ENCODE results near the gene SLC36A2. TPM values are rescaled to one million over a fixed set of nuclear protein-coding genes. Genes with fewer than 3 reads are reported as not detected.
A peak's percentile ranks its signal among the peaks of the same experiment; 100 is the strongest.
"Not testable (repeated sequence)": the region's sequence is repeated elsewhere in the genome, so short reads cannot be mapped to it uniquely, and the experiment has no call there.

The SLC36A2 gene
- total RNA-seq, 1 experiment from 2014 or later, result not detected

- H3K4me1 ChIP-seq (ENCODE audit: control insufficient read depth, insufficient read depth, low read length); H3K27me3 ChIP-seq (ENCODE audit: control insufficient read depth, insufficient read depth, low read length); DNase-seq (ENCODE audit: low read depth, low spot score); H3K36me3 ChIP-seq (ENCODE audit: control insufficient read depth, insufficient read depth, low read length); in situ Hi-C loops (cut with HindIII; ENCODE audit: low pct_unique_long_range_greater_than_20kb, low sequenced_read_pairs); H3K4me3 ChIP-seq (ENCODE audit: low read depth in 2 of 2, low read length in 2 of 2); ATAC-seq; POLR2A ChIA-PET; H3K9me3 ChIP-seq (ENCODE audit: control insufficient read depth, insufficient read depth, low read depth, low read length); intact Hi-C loops (cut with micrococcal nuclease; ENCODE audit: unreplicated experiment); BruUV-seq (replicated peaks); H3K27ac ChIP-seq (ENCODE audit: low read length): not testable (repeated sequence)
- CTCF ChIA-PET, result interaction anchor here (0.6 kb wide), 1 partner anchor 267 kb away, joined by 3 read pairs; no protein-coding TSS in a partner anchor
Measured at GRCh38 chr5:151309266-151309665, 38.1 kb downstream of the SLC36A2 start.

GRCh38 chr5:151303666-151304065 is 43.7 kb downstream of the SLC36A2 start, which contains the start of gene SLC36A3:
SLC36A3 (minus strand) TSS chr5:151303766; CDS start chr5:151303354, 412 bp downstream.
- H3K4me1 ChIP-seq (ENCODE audit: control insufficient read depth, insufficient read depth, low read length), result no peaks in the 10 kb centered on the region
- no peaks in the 10 kb centered on the region for H3K9me3 ChIP-seq (ENCODE audit: control insufficient read depth, insufficient read depth, low read depth, low read length)
- BruUV-seq (replicated peaks), result no TSS peak
- in situ Hi-C loops (cut with HindIII; ENCODE audit: low pct_unique_long_range_greater_than_20kb, low sequenced_read_pairs) (no loop called here), intact Hi-C loops (cut with micrococcal nuclease; ENCODE audit: unreplicated experiment) (no loop called here)
- POLR2A ChIA-PET, result no interaction called here
- no peak within 1 kb of the TSS for H3K27ac ChIP-seq (ENCODE audit: low read length)
- H3K27me3 ChIP-seq (ENCODE audit: control insufficient read depth, insufficient read depth, low read length), result peaks cover 10% of the 10 kb centered on the region
- H3K36me3 ChIP-seq (ENCODE audit: control insufficient read depth, insufficient read depth, low read length), result no peaks in the 10 kb centered on the region
- no peak for ATAC-seq
- TF ChIP-seq SIN3A (IDR thresholded peaks at IDR 0.05; ENCODE audit: borderline replicate concordance, insufficient read depth, low read depth, low read length) (no peak), TCF7L2 (IDR thresholded peaks at IDR 0.05; ENCODE audit: low read depth, low read length) (no peak), REST (IDR thresholded peaks at IDR 0.05; ENCODE audit: insufficient read depth in 1 of 2, low read depth in 2 of 2, low read length in 1 of 2) (no peak), POLR2AphosphoS5 (IDR thresholded peaks at IDR 0.05; ENCODE audit: low read depth, low read length) (no peak), CTCF (IDR thresholded peaks at IDR 0.05) (no peak)
- CTCF ChIA-PET, result no interaction called here
- no peak within 1 kb of the TSS for H3K4me3 ChIP-seq (ENCODE audit: low read depth in 2 of 2, low read length in 2 of 2)
- no peak for DNase-seq (ENCODE audit: low read depth, low spot score)

GRCh38 chr5:151298063-151298855 is 49.1 kb downstream of the SLC36A2 start:
- DNase-seq (ENCODE audit: low read depth, low spot score), result peak; percentile 41
- H3K4me3 ChIP-seq (ENCODE audit: low read depth in 2 of 2, low read length in 2 of 2), result no peak overlapping the region
- BruUV-seq (replicated peaks), result no TSS peak
- ATAC-seq, result peak; percentile 90
- H3K9me3 ChIP-seq (ENCODE audit: control insufficient read depth, insufficient read depth, low read depth, low read length), result no peaks in the 10 kb centered on the region
- TF ChIP-seq REST (IDR thresholded peaks at IDR 0.05; ENCODE audit: insufficient read depth in 1 of 2, low read depth in 2 of 2, low read length in 1 of 2) (no peak), CTCF (IDR thresholded peaks at IDR 0.05) (peak; percentile 76), TCF7L2 (IDR thresholded peaks at IDR 0.05; ENCODE audit: low read depth, low read length) (no peak)
- no peaks in the 10 kb centered on the region for H3K36me3 ChIP-seq (ENCODE audit: control insufficient read depth, insufficient read depth, low read length)
- intact Hi-C loops (cut with micrococcal nuclease; ENCODE audit: unreplicated experiment), result loop anchor here (10.0 kb wide), 1 partner anchor 173 kb away; no protein-coding TSS in a partner anchor
- peaks cover 2% of the 10 kb centered on the region; the same call in 1 of the 2 replicates for H3K4me1 ChIP-seq (ENCODE audit: control insufficient read depth, insufficient read depth, low read length)
- peaks cover 10% of the 10 kb centered on the region for H3K27me3 ChIP-seq (ENCODE audit: control insufficient read depth, insufficient read depth, low read length)
- H3K27ac ChIP-seq (ENCODE audit: low read length), result no peak overlapping the region
- in situ Hi-C loops (cut with HindIII; ENCODE audit: low pct_unique_long_range_greater_than_20kb, low sequenced_read_pairs), result no loop called here
- CTCF ChIA-PET, result interaction anchor here (0.6 kb wide), 1 partner anchor 24 kb away, joined by 4 read pairs; no protein-coding TSS in a partner anchor
- POLR2A ChIA-PET, result no interaction called here

Data from Panc1 (cell line).